Fibroblast of pulmonary artery (primary cell): ENCODE results near the gene GPR101.

Source experiments
- DNase-seq: peaks from one replicate; pipeline ENCODE4 v3.0.0-alpha.2; 2010; ENCODE audit warnings: low read depth
- H3K4me3 ChIP-seq: replicated peaks from 2 replicates; pipeline ENCODE4 v1.5.1; 2011; ENCODE audit warnings: low read depth, mild to moderate bottlenecking, control low read depth, low read length, moderate library complexity
- CTCF ChIP-seq: IDR thresholded peaks from 2 replicates; pipeline ENCODE4 v1.5.1; 2011; ENCODE audit warnings: mild to moderate bottlenecking, control low read depth, low read length, inconsistent platforms; ENCODE audit errors: missing control alignments

The GPR101 gene

GRCh38 chrX:137033774-137034507 lies at the start of gene GPR101:
Gene GPR101, minus strand, starts transcription at chrX:137033995. Its CDS starts 2,321 bp downstream, at chrX:137031674.
- TF ChIP-seq CTCF, result no peak
- no peak within 1 kb of the TSS for H3K4me3 ChIP-seq
- DNase-seq, result no peak

- H3K4me3 ChIP-seq, result no peak overlapping the region
- TF ChIP-seq CTCF, result no peak
- no peak for DNase-seq
These were observed 47.4 kb upstream of the GPR101 start for GRCh38 chrX:137081239-137081638.

- no peak for TF ChIP-seq CTCF
- DNase-seq, result no peak
- no peak overlapping the region for H3K4me3 ChIP-seq
These were observed 38.6 kb upstream of the GPR101 start for GRCh38 chrX:137072396-137072795.

GRCh38 chrX:137071596-137071995 lies 37.8 kb upstream of the GPR101 start:
- H3K4me3 ChIP-seq, result no peak overlapping the region
- DNase-seq, result no peak
- no peak for TF ChIP-seq CTCF

GRCh38 chrX:137067147-137067546 lies 33.4 kb upstream of the GPR101 start:
- H3K4me3 ChIP-seq, result no peak overlapping the region
- no peak for TF ChIP-seq CTCF
- DNase-seq, result no peak

GRCh38 chrX:137062915-137063617 lies 29.3 kb upstream of the GPR101 start:
- no peak for DNase-seq
- TF ChIP-seq CTCF, result no peak

More at GRCh38 chrX:137062915-137063617, 29.3 kb upstream of the GPR101 start:
- H3K4me3 ChIP-seq, result no peak overlapping the region
